ENCODE data around the gene ASF1A. TPM values are rescaled to one million over a fixed set of nuclear protein-coding genes. Genes with fewer than 3 reads are reported as not detected.
A peak's percentile ranks its signal among the peaks of the same experiment; 100 is the strongest.

Gene ASF1A
- total RNA-seq, 5 donors from 2014 or later (not counting 1 experiment from before 2014, with no cell fraction given) = 16.8 to 49.6 (median 42.5) TPM

DNA sequence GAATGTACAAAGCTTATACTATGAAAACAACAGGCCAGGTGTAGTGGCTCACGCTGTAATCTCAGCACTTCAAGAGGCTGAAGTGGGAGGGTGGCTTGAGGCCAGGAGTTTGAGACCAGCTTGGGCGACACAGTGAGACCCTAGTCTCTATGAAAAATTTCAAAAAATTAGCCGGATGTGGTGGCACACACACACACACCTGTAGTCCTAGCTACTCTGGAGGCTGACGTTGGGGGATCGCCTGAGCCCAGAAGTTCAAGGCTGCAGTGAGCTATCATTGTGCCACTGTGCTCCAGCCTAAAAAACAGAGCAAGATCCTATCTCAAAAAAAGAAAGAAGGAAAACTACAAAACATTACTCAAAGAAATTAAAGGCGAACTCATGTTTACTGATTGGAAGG is 7.3 kb upstream of the ASF1A start:
- H3K27ac Mint-ChIP-seq = peak overlapping the region; percentile 92 to 99
- POLR2A ChIA-PET = no interaction called here
- ATAC-seq (replicated peaks in 1 of 4) = no peak

DNA sequence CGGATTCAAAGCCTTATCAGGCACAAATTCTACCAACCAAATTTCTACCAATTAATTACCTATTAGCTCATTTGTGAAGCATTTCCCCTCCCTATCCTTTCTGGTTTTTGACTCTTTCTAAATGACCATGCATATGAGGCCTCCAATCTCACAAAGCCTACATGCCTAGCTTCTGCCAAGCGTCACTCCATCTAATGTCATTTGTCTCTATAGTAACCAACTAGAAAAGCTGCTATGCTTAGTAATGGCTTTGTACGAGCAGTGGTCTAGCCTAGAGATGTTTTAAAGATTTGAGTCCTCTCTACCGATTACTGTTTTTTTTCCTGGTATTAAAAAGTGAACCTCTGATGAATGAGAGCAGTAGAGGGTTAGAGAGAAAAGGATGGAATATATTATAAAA is 4.8 kb upstream of the ASF1A start:
- Mint-ChIP-seq H3K36me3 (peaks cover 9% of the 10 kb centered on the region), H3K27ac (peak overlapping the region; percentile 87 to 99), H3K4me1 (peaks cover 69 to 84% (median 76%) of the 10 kb centered on the region in 3 donors), H3K9me3 (no peaks in the 10 kb centered on the region), H3K27me3 (no peaks in the 10 kb centered on the region), H3K4me3 (no peak overlapping the region)
- H3K9me3 ChIP-seq = no peaks in the 10 kb centered on the region
- no peak for ATAC-seq (replicated peaks in 1 of 4)
- peaks cover 22 to 27% of the 10 kb centered on the region in 2 experiments for H3K4me1 ChIP-seq (ENCODE audit: control insufficient read depth in 1 of 2, extremely low read depth in 1 of 2, insufficient read depth in 2 of 2, low read length in 2 of 2)
- DNase-seq = no peak
- no peak overlapping the region for H3K4me3 ChIP-seq (ENCODE audit: control insufficient read depth in 1 of 2, extremely low read depth in 1 of 2, low read length in 1 of 2)
- ChIA-PET CTCF (interaction anchor here in 1 of 2 donors (1.3 kb wide), 1 partner anchor 88 kb away, joined by 3 read pairs; no protein-coding TSS in a partner anchor), POLR2A (interaction anchor here in 1 of 2 donors (0.8 kb wide), 1 partner anchor 282 kb away, joined by 3 read pairs; no protein-coding TSS in a partner anchor)
- H3K36me3 ChIP-seq (ENCODE audit: control insufficient read depth in 2 of 2, extremely low read depth in 1 of 2, insufficient read depth in 1 of 2, low read length in 1 of 2) = no peaks in the 10 kb centered on the region
- H3K27ac ChIP-seq (ENCODE audit: low read length) = peak overlapping the region; percentile 91
- WGBS (ENCODE audit: insufficient coverage) = no CpG with 5 or more reads among the region's 4 CpGs
- no peaks in the 10 kb centered on the region for H3K27me3 ChIP-seq (replicated peaks in 1 of 2; ENCODE audit: control insufficient read depth in 2 of 2, extremely low read depth in 1 of 2, insufficient read depth in 2 of 2, low read length in 1 of 2)

More for the DNA sequence above, 7.3 kb upstream of the ASF1A start:
- Histone ChIP-seq H3K36me3 (ENCODE audit: control insufficient read depth in 2 of 2, extremely low read depth in 1 of 2, insufficient read depth in 1 of 2, low read length in 1 of 2) (no peaks in the 10 kb centered on the region), H3K9me3 (no peaks in the 10 kb centered on the region), H3K4me1 (ENCODE audit: control insufficient read depth in 1 of 2, extremely low read depth in 1 of 2, insufficient read depth in 2 of 2, low read length in 2 of 2) (peaks cover 14 to 21% of the 10 kb centered on the region in 2 experiments), H3K27ac (ENCODE audit: low read length) (peak overlapping the region; percentile 34), H3K4me3 (ENCODE audit: control insufficient read depth in 1 of 2, extremely low read depth in 1 of 2, low read length in 1 of 2) (no peak overlapping the region), H3K27me3 (replicated peaks in 1 of 2; ENCODE audit: control insufficient read depth in 2 of 2, extremely low read depth in 1 of 2, insufficient read depth in 2 of 2, low read length in 1 of 2) (no peaks in the 10 kb centered on the region)
- H3K27me3 Mint-ChIP-seq = no peaks in the 10 kb centered on the region
- peaks cover 75 to 91% (median 84%) of the 10 kb centered on the region in 3 donors for H3K4me1 Mint-ChIP-seq
- peaks cover 9% of the 10 kb centered on the region for H3K36me3 Mint-ChIP-seq
- CTCF ChIA-PET = interaction anchor here (0.7 to 0.8 kb wide), 2 partner anchors 21 to 31 kb away, joined by 3 read pairs; no protein-coding TSS in a partner anchor
- no peaks in the 10 kb centered on the region for H3K9me3 Mint-ChIP-seq
- 90% methylated on average over 5 of the region's 6 CpGs for WGBS (ENCODE audit: insufficient coverage)
- DNase-seq = no peak
- peak overlapping the region in 1 of 3 donors; percentile 32 for H3K4me3 Mint-ChIP-seq

DNA sequence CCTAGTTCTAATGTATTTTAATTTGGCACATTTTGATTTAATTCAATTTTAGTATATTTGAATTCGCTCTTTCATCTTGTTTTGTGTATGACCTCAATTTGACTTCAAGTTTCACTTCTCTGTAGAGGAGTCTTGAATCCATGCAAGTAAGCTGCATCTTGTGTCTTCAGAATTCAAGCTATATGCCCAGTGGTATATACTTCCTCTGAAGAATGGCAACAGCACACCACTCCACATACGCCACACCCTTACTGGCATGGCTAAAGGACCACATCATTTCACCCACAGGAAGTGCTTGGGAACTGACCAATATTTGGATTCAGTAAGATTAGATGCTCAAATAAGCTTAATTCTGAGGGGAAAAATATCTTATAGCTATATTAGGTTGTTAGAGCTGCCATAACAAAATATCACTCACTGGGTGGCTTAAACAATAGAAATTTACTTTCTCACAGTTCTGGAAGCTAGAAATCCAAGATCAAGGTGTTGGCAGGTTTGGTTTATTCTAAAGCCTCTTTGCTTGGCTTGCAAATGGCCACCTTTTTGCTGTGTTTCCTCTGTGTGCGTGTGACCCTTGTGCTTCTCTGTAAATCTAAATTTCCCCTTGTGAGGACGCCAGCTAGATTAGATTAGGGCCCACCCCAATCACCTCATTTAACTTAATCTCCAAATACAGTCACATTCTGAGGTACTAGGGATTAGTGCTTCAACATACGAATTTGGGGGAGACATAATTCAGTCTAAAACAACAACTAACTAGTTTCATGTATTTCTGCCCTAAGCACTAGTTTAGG is 2.8 kb upstream of the ASF1A start:
- no peaks in the 10 kb centered on the region for H3K27me3 ChIP-seq (replicated peaks in 1 of 2; ENCODE audit: control insufficient read depth in 2 of 2, extremely low read depth in 1 of 2, insufficient read depth in 2 of 2, low read length in 1 of 2)
- Mint-ChIP-seq H3K4me3 (peak overlapping the region; percentile 91 to 96 (median 94)), H3K36me3 (peaks cover 6% of the 10 kb centered on the region), H3K27ac (peak overlapping the region; percentile 99 to 100), H3K9me3 (no peaks in the 10 kb centered on the region), H3K27me3 (no peaks in the 10 kb centered on the region), H3K4me1 (peaks cover 62 to 72% (median 66%) of the 10 kb centered on the region in 3 donors)
- H3K4me3 ChIP-seq (ENCODE audit: control insufficient read depth in 1 of 2, extremely low read depth in 1 of 2, low read length in 1 of 2) = peak overlapping the region in 1 of 2 donors; percentile 11
- H3K27ac ChIP-seq (ENCODE audit: low read length) = peak overlapping the region; percentile 91
- peak in 1 of 35 experiments; percentile 36 for DNase-seq
- ATAC-seq (replicated peaks in 1 of 4) = no peak
- no peaks in the 10 kb centered on the region for H3K9me3 ChIP-seq
- ChIA-PET CTCF (interaction anchor here in 1 of 2 donors (0.8 to 1.2 kb wide), 2 partner anchors 10 to 27 kb away, joined by 3 read pairs; no protein-coding TSS in a partner anchor), POLR2A (interaction anchor here (0.6 to 0.7 kb wide), 3 partner anchors 19 to 252 kb away, joined by 3 to 5 read pairs (median 5); no protein-coding TSS in a partner anchor)
- WGBS (ENCODE audit: insufficient coverage) = no CpG with 5 or more reads among the region's 5 CpGs
- no peaks in the 10 kb centered on the region for H3K36me3 ChIP-seq (ENCODE audit: control insufficient read depth in 2 of 2, extremely low read depth in 1 of 2, insufficient read depth in 1 of 2, low read length in 1 of 2)
- peaks cover 25 to 33% of the 10 kb centered on the region in 2 experiments for H3K4me1 ChIP-seq (ENCODE audit: control insufficient read depth in 1 of 2, extremely low read depth in 1 of 2, insufficient read depth in 2 of 2, low read length in 2 of 2)

DNA sequence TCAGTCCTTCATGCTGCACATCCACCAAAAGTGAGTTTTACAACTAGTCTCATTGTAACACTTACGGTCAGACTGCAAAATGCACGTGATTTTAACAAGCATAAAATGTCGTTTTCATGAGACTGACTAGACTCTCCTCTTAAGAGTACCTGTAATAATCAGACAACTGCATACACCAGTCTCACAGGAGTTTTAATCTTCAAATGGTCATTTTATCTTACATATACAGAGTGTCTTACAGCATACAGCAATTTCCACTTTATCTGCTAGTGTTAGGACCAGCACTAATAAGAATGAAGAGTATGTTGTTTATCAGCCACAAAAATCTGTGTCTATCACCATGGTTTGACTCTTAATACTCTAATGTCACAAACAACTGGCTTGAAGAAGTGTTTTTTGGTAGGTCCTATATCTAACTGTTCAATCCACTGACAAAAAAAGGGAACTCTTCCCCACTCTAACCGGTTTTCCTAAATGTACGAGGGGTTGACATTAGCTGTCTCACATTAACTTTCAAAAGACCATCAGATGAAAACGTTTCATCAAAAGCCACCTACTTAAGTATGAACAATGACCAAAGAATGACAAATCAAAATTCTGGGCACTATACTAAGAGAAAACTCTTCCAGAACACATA is 1.5 kb upstream of the ASF1A start:
- Histone ChIP-seq H3K27ac (ENCODE audit: low read length) (peak overlapping the region; percentile 91), H3K36me3 (ENCODE audit: control insufficient read depth in 2 of 2, extremely low read depth in 1 of 2, insufficient read depth in 1 of 2, low read length in 1 of 2) (no peaks in the 10 kb centered on the region), H3K4me3 (ENCODE audit: control insufficient read depth in 1 of 2, extremely low read depth in 1 of 2, low read length in 1 of 2) (peak overlapping the region; percentile 57 to 89), H3K4me1 (ENCODE audit: control insufficient read depth in 1 of 2, extremely low read depth in 1 of 2, insufficient read depth in 2 of 2, low read length in 2 of 2) (peaks cover 29 to 40% of the 10 kb centered on the region in 2 experiments), H3K27me3 (replicated peaks in 1 of 2; ENCODE audit: control insufficient read depth in 2 of 2, extremely low read depth in 1 of 2, insufficient read depth in 2 of 2, low read length in 1 of 2) (no peaks in the 10 kb centered on the region), H3K9me3 (no peaks in the 10 kb centered on the region)
- ATAC-seq (replicated peaks in 1 of 4) = no peak
- H3K27ac Mint-ChIP-seq = peak overlapping the region; percentile 99 to 100
- WGBS (ENCODE audit: insufficient coverage) = 6% methylated on average over 5 of the region's 6 CpGs
- H3K36me3 Mint-ChIP-seq = peaks cover 5% of the 10 kb centered on the region
- H3K9me3 Mint-ChIP-seq = no peaks in the 10 kb centered on the region
- DNase-seq = peak in 2 of 35 experiments; percentile 13 to 50
- H3K4me1 Mint-ChIP-seq = peaks cover 56 to 64% (median 62%) of the 10 kb centered on the region in 3 donors
- POLR2A ChIA-PET = no interaction called here
- H3K27me3 Mint-ChIP-seq = no peaks in the 10 kb centered on the region
- CTCF ChIA-PET = interaction anchor here in 1 of 2 donors (1.6 to 4.5 kb wide), 4 partner anchors 11 to 327 kb away, joined by 3 to 30 read pairs (median 9); no protein-coding TSS in a partner anchor
- peak overlapping the region; percentile 91 to 96 (median 94) for H3K4me3 Mint-ChIP-seq

DNA sequence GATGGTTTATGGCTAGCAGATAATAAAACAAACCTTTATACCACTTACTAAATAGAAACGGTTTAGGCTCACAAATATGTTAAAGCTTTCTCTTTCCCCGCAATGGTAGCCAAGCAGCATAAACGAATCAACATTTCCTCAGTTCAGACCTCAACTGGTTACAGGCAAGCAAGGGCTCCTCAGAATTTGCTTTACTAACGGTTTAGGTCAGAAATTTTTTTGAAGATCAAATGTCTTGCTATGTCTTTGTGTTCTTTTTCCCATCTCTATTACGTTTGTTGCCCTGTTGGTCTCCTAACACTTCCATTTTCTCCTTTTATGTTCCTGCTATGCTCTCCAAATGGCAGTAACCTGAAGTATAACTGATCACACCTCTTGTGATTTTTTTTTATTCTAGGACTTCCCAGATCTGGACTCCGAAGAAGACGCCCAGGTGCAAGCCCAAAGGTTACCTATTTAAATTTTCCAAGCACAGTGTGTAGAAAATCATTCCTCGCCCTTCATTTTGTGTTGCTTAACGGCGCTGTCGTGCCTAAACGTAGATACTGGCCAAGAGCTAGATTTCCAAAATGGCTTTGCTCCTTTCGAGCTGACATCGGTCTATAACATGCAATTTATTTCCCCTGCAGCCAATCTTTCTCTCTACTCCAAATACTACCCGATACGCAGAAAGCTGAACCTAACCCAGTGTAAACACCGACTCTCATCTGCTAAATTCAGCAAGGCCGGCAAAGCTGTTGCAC is 717 bp upstream of the ASF1A start:
- POLR2A ChIA-PET = interaction anchor here (0.6 to 3.6 kb wide), 2 partner anchors 84 to 1186 kb away, joined by 3 to 17 read pairs; no protein-coding TSS in a partner anchor
- H3K27ac ChIP-seq (ENCODE audit: low read length) = peak overlapping the region; percentile 91
- WGBS (ENCODE audit: insufficient coverage) = under 1% methylated on average over 14 of the region's 18 CpGs
- ATAC-seq (replicated peaks in 1 of 4) (peak; percentile 27 to 54 (median 33)), DNase-seq (peak in 29 of 35 experiments; percentile 41 to 84 (median 59))
- H3K4me1 ChIP-seq (ENCODE audit: control insufficient read depth in 1 of 2, extremely low read depth in 1 of 2, insufficient read depth in 2 of 2, low read length in 2 of 2) = peaks cover 29 to 40% of the 10 kb centered on the region in 2 experiments
- Mint-ChIP-seq H3K36me3 (peaks cover 6% of the 10 kb centered on the region), H3K4me3 (peak overlapping the region; percentile 91 to 96 (median 94)), H3K27ac (peak overlapping the region; percentile 99 to 100), H3K27me3 (no peaks in the 10 kb centered on the region), H3K9me3 (no peaks in the 10 kb centered on the region), H3K4me1 (peaks cover 59 to 65% (median 63%) of the 10 kb centered on the region in 3 donors)
- H3K9me3 ChIP-seq = no peaks in the 10 kb centered on the region
- peaks cover 0 to 6% of the 10 kb centered on the region in 2 donors for H3K36me3 ChIP-seq (ENCODE audit: control insufficient read depth in 2 of 2, extremely low read depth in 1 of 2, insufficient read depth in 1 of 2, low read length in 1 of 2)
- peak overlapping the region; percentile 57 to 89 for H3K4me3 ChIP-seq (ENCODE audit: control insufficient read depth in 1 of 2, extremely low read depth in 1 of 2, low read length in 1 of 2)
- CTCF ChIA-PET = interaction anchor here (0.5 to 4.5 kb wide), 7 partner anchors 9 to 328 kb away, joined by 3 to 30 read pairs (median 7); no protein-coding TSS in a partner anchor
- H3K27me3 ChIP-seq (replicated peaks in 1 of 2; ENCODE audit: control insufficient read depth in 2 of 2, extremely low read depth in 1 of 2, insufficient read depth in 2 of 2, low read length in 1 of 2) = no peaks in the 10 kb centered on the region

Data from T-cell (primary cell).